Spleen (tissue), 7 donors: ENCODE results near the gene PLA2G5.

Experiments
- POLR2A ChIP-seq, 3 donors: fragments of 450-650 bp; IDR thresholded peaks; one replicate each; pipeline ENCODE4 v1.5.1; 2017; ENCODE audit warnings: antibody characterized with exemption in 3 of 3, mild to moderate bottlenecking in 1 of 3
- TF ChIP-seq, protein P1 (sequence below), 11 experiments: fragments of 200-600 bp in 7 of 11; fragments of 450-650 bp in 4 of 11; sonication (generic) in 4 of 11; IDR thresholded peaks in 8 of 11; conservative IDR thresholded peaks in 3 of 11; 1 replicate in 7 of 11; 2 replicates in 4 of 11; pipeline versions ENCODE4 v1.4.0 to v1.8.0; 2016 to 2021; ENCODE audit warnings: antibody characterized with exemption in 11 of 11, inconsistent platforms in 4 of 11, mild to moderate bottlenecking in 1 of 11
- donor health status: DM: no; HTN: no; CAD: no; lungs with moderate emphysema.
- donor health status: DM: no; HTN: no; CAD: no.
- donor health status: DM: no; HTN: no; CAD: no.

GRCh38 chr1:20096840-20097447, 26.9 kb downstream of the PLA2G5 start:
- TF ChIP-seq, protein P1, sequence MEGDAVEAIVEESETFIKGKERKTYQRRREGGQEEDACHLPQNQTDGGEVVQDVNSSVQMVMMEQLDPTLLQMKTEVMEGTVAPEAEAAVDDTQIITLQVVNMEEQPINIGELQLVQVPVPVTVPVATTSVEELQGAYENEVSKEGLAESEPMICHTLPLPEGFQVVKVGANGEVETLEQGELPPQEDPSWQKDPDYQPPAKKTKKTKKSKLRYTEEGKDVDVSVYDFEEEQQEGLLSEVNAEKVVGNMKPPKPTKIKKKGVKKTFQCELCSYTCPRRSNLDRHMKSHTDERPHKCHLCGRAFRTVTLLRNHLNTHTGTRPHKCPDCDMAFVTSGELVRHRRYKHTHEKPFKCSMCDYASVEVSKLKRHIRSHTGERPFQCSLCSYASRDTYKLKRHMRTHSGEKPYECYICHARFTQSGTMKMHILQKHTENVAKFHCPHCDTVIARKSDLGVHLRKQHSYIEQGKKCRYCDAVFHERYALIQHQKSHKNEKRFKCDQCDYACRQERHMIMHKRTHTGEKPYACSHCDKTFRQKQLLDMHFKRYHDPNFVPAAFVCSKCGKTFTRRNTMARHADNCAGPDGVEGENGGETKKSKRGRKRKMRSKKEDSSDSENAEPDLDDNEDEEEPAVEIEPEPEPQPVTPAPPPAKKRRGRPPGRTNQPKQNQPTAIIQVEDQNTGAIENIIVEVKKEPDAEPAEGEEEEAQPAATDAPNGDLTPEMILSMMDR (IDR thresholded peaks at IDR 0.05 in 8 of 11, conservative IDR thresholded peaks at IDR 0.05 in 3 of 11), result no peak
- TF ChIP-seq POLR2A (IDR thresholded peaks at IDR 0.05), result no peak
